Measurements from ENCODE around the gene PTPN5. TPM values are rescaled to one million over a fixed set of nuclear protein-coding genes. Genes with fewer than 3 reads are reported as not detected.
A peak's percentile ranks its signal among the peaks of the same experiment; 100 is the strongest.

PTPN5 gene
- polyA plus RNA-seq, 1 donor, result 1.2 TPM

DNA sequence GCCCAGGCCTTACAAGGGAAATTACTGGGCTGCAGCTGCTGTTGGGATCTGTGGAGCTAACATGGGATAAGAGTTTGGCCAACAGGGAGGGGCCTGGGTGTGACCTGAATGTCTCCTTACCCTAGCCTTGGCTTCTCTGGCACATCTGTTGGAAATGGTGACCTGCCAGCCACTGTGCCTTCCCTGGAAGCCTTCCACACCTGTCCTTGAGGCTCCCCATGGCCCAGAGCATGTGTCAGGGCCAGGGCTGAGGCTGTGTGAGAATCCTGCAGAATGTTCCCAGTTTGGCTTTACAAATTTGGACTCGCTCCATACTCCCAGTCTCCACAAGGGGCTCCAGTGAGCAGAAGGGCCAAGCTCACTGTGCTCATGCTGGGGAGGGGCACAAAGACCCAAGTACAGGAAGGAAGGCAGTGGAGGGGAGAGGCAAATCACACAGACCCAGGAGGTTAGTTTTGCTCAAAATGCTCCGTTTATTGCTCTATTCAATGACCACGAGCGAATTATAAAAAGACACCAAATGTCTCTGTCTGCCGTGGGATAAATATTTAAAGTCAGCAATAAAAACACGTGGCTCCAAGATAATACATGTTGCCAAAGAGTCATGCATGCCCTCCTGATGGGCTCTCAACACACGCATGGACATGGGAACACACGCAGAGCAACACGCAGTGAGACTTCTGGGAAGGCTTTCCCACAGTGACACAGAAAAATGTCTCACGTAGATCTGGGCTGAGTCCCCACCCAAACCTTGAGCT is 63.9 kb downstream of the PTPN5 start:
- Histone ChIP-seq H3K27me3 (ENCODE audit: control insufficient read depth, insufficient read depth, low read length) (no peaks in the 10 kb centered on the region), H3K27ac (ENCODE audit: low read length) (no peak overlapping the region), H3K4me3 (ENCODE audit: low read length) (no peak overlapping the region), H3K9me3 (ENCODE audit: control insufficient read depth, low read depth, low read length) (no peaks in the 10 kb centered on the region), H3K4me1 (ENCODE audit: control insufficient read depth, insufficient read depth, low read length) (no peaks in the 10 kb centered on the region), H3K36me3 (ENCODE audit: control insufficient read depth, insufficient read depth, low read length) (no peaks in the 10 kb centered on the region)
- 25% methylated on average over 4 of the region's 10 CpGs for WGBS (ENCODE audit: insufficient coverage, low lambda C conversion rate)
- peak in 1 of 2 donors; percentile 22 for DNase-seq

DNA sequence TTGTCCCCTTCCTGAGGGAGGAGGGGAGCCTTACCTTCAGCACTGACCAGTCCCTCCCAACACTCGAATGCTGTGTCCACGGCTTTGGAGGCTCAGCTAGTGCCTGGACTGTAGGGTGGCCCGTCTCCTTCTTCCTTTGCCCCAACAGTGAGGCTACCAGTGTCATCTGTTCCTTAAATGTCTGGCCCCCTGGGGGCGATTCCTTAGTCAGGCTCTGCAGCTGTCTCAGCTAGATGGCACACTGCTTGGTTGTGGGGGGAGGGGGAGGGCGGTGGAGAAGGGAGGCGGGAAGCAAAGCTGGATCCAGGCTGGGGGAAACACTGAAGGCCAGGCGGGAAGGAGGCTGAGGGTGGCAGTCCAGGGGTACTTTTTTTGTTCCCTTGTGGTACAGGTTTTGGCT is 65.6 kb downstream of the PTPN5 start, which contains the start of gene IGSF22:
TSS of gene IGSF22 (minus strand) at position 149 of the 400 bp plus-strand sequence. CDS start 1,952 bp downstream, outside the sequence.
- DNase-seq, result no peak
- Histone ChIP-seq H3K4me1 (ENCODE audit: control insufficient read depth, insufficient read depth, low read length) (peaks cover 3% of the 10 kb centered on the region), H3K27me3 (ENCODE audit: control insufficient read depth, insufficient read depth, low read length) (no peaks in the 10 kb centered on the region), H3K4me3 (ENCODE audit: low read length) (no peak within 1 kb of the TSS), H3K27ac (ENCODE audit: low read length) (no peak within 1 kb of the TSS), H3K9me3 (ENCODE audit: control insufficient read depth, low read depth, low read length) (no peaks in the 10 kb centered on the region), H3K36me3 (ENCODE audit: control insufficient read depth, insufficient read depth, low read length) (no peaks in the 10 kb centered on the region)
- WGBS (ENCODE audit: insufficient coverage, low lambda C conversion rate), result no CpG with 5 or more reads among the region's 7 CpGs

DNA sequence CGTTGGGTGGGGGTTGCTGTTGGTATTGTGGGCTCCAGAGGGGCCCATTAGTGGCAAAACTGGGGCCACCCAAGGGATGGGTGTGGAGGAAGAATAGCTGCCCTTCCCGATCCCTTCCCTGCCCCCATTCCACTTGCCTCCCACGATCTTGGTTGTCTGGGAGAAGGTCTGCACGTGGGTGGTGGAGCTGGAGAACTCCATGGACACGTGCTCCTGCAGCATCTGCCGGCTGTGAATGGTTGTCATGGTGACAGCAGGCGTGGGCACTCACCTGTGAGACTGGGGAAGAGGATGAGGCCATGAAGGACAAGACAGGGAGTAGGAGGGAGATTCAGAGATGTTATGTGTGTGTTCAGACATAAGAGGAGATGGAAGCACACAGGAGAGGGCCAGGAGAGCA is 67.6 kb downstream of the PTPN5 start:
- 40% methylated on average over 1 of the region's 7 CpGs for WGBS (ENCODE audit: insufficient coverage, low lambda C conversion rate)
- H3K9me3 ChIP-seq (ENCODE audit: control insufficient read depth, low read depth, low read length), result no peaks in the 10 kb centered on the region
- no peaks in the 10 kb centered on the region for H3K36me3 ChIP-seq (ENCODE audit: control insufficient read depth, insufficient read depth, low read length)

GRCh38 chr11:18722293-18722637 is 69.3 kb downstream of the PTPN5 start:
- Histone ChIP-seq H3K36me3 (ENCODE audit: control insufficient read depth, insufficient read depth, low read length) (no peaks in the 10 kb centered on the region), H3K27me3 (ENCODE audit: control insufficient read depth, insufficient read depth, low read length) (no peaks in the 10 kb centered on the region), H3K27ac (ENCODE audit: low read length) (no peak overlapping the region), H3K9me3 (ENCODE audit: control insufficient read depth, low read depth, low read length) (no peaks in the 10 kb centered on the region), H3K4me1 (ENCODE audit: control insufficient read depth, insufficient read depth, low read length) (peaks cover 13% of the 10 kb centered on the region), H3K4me3 (ENCODE audit: low read length) (no peak overlapping the region)
- DNase-seq, result no peak
- WGBS (ENCODE audit: insufficient coverage, low lambda C conversion rate), result 50% methylated on average over 1 of the region's 1 CpG

More for the DNA sequence above, 67.6 kb downstream of the PTPN5 start:
- Histone ChIP-seq H3K27ac (ENCODE audit: low read length) (no peak overlapping the region), H3K4me3 (ENCODE audit: low read length) (no peak overlapping the region), H3K27me3 (ENCODE audit: control insufficient read depth, insufficient read depth, low read length) (no peaks in the 10 kb centered on the region), H3K4me1 (ENCODE audit: control insufficient read depth, insufficient read depth, low read length) (peaks cover 13% of the 10 kb centered on the region)
- DNase-seq, result no peak

DNA sequence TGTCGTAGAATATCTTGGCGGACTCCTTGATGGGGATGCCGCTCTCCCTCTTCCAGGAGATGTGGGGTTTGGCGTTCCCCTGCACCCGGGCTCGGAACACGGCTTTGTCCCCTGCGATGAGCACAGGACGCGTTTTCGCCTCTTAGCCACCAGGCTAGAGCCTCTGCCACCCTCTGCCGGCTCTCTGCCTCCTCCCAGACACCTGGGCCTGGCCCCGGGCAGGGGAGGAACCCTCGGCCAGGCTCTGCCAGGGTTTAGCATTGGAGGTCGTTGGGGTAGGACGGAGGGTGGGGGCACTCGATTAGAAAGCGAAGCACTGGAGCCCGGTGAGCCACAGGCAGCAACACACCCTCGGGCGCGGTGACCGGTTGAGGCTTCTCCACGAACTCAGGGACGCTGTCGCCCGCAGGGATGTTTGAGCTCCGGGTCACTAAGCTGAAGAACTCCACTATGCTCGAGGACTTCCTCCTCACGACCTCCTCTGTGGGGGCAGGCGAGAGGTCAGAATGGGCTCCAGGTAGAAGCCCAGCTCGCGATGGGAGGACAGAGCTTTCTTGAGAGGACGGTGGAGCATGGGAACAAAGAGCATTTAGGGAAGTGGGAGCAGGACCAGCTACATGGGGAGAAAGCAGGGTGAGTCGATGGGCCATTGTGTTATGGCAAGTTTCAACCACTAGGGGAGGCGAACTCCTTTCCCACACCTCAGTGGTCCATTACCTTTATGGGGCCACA is 69.9 kb downstream of the PTPN5 start:
- DNase-seq, result peak; percentile 33 to 61
- Histone ChIP-seq H3K27me3 (ENCODE audit: control insufficient read depth, insufficient read depth, low read length) (no peaks in the 10 kb centered on the region), H3K36me3 (ENCODE audit: control insufficient read depth, insufficient read depth, low read length) (no peaks in the 10 kb centered on the region), H3K9me3 (ENCODE audit: control insufficient read depth, low read depth, low read length) (no peaks in the 10 kb centered on the region), H3K27ac (ENCODE audit: low read length) (no peak overlapping the region), H3K4me1 (ENCODE audit: control insufficient read depth, insufficient read depth, low read length) (peaks cover 13% of the 10 kb centered on the region), H3K4me3 (ENCODE audit: low read length) (peak overlapping the region; percentile 41)
- WGBS (ENCODE audit: insufficient coverage, low lambda C conversion rate), result 0% methylated on average over 2 of the region's 36 CpGs

DNA sequence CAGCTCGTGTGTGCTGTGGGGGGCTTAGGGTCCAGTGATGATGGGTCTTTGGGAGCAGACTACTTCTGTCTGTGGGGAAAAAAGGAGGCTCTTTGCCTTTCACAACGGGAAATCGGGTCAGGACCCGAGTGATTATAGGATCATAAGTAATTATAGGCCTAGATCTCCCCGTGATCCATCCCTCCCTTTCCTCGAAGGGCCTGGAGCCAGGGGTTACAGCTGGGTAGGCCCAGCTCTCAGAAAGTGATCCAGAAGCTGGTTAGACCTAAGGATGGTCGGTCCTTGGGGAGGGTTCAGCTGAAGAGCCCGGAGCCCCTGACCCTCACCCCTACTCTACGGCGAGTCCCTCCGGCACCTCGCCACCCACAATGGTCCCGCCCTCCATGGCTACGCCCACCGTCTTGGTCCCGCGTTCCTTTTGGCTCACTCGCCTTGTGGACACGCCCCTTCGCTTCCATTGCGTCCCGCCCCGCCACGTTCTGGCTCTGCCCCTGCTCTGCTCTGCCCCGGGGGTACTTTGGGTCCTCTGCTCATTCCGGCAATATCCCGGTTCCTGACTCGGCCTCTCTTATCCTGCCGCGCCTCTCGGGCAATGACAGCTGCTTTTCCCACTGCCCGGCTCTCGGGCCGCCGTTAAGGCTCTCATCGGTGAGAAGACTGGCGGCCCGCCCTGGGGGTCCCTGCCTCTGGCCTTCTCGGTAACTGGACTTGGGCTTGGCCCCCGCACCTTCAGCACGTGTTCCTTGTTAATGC is 70.6 kb downstream of the PTPN5 start:
- WGBS (ENCODE audit: insufficient coverage, low lambda C conversion rate), result no CpG with 5 or more reads among the region's 41 CpGs
- H3K9me3 ChIP-seq (ENCODE audit: control insufficient read depth, low read depth, low read length), result no peaks in the 10 kb centered on the region

DNA sequence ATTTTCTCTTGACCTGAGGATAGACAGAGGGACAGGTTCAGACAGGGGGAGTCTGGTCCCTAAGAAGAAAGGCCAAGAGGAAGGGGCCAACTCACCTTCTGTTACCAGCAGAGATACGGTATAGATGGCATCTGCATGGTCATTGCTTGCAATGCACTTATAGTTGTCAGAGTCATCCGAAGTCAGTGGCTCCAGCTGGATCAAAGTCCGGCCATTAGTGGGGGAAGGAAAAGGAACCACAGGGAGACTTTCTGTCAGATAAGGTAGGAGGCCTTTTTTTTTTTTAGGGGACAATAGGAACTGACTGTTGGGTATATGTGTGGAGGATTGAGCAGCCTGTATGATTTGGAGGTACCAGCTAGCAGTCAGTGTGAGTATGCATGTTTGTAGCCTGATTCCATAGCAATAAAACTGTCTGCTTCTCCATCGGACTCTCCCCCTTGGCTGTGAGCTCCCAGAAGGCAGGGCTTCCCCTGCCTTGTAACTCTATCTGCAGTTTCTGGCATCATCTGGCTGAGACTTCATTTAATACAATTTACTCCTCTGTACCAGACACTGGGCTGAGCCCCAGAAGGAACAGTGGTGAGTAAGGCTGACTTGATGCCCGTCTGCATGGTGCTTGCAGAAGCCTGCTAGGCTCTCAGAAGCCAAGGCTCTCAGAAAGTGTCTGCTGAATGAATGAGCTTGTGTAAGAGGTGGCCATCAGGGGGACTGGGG is 71.3 kb downstream of the PTPN5 start:
- Histone ChIP-seq H3K4me3 (ENCODE audit: low read length) (no peak overlapping the region), H3K9me3 (ENCODE audit: control insufficient read depth, low read depth, low read length) (no peaks in the 10 kb centered on the region), H3K36me3 (ENCODE audit: control insufficient read depth, insufficient read depth, low read length) (no peaks in the 10 kb centered on the region), H3K27me3 (ENCODE audit: control insufficient read depth, insufficient read depth, low read length) (no peaks in the 10 kb centered on the region), H3K27ac (ENCODE audit: low read length) (peak overlapping the region; percentile 38), H3K4me1 (ENCODE audit: control insufficient read depth, insufficient read depth, low read length) (peaks cover 13% of the 10 kb centered on the region)
- peak; percentile 40 to 72 for DNase-seq
- no CpG with 5 or more reads among the region's 5 CpGs for WGBS (ENCODE audit: insufficient coverage, low lambda C conversion rate)

More for the DNA sequence above, 70.6 kb downstream of the PTPN5 start:
- no peaks in the 10 kb centered on the region for H3K27me3 ChIP-seq (ENCODE audit: control insufficient read depth, insufficient read depth, low read length)
- H3K4me1 ChIP-seq (ENCODE audit: control insufficient read depth, insufficient read depth, low read length), result peaks cover 13% of the 10 kb centered on the region
- peak overlapping the region; percentile 41 for H3K4me3 ChIP-seq (ENCODE audit: low read length)
- peak overlapping the region; percentile 38 for H3K27ac ChIP-seq (ENCODE audit: low read length)
- peak; percentile 68 to 78 for DNase-seq
- H3K36me3 ChIP-seq (ENCODE audit: control insufficient read depth, insufficient read depth, low read length), result no peaks in the 10 kb centered on the region

DNA sequence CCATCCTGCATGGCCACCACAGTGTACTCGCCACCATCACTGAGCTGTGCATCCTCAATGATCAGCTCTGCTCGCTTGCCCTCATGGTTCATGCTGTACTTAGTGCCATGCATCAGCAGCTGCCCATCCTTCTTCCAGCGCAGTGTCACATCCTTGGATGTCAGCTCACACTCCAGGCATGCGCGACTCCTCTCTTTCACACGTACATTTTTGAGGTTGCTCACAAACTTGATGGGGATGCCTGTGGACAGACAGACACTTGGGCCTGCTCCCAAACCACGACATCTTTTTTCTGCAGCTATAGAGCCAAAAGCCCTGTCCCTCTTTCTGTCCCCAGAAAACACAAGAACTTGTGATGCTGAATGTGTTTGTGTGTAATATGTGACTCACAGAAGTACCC is 76.1 kb downstream of the PTPN5 start:
- Histone ChIP-seq H3K9me3 (ENCODE audit: control insufficient read depth, low read depth, low read length) (no peaks in the 10 kb centered on the region), H3K27me3 (ENCODE audit: control insufficient read depth, insufficient read depth, low read length) (no peaks in the 10 kb centered on the region), H3K4me1 (ENCODE audit: control insufficient read depth, insufficient read depth, low read length) (peaks cover 6% of the 10 kb centered on the region), H3K4me3 (ENCODE audit: low read length) (no peak overlapping the region), H3K27ac (ENCODE audit: low read length) (no peak overlapping the region), H3K36me3 (ENCODE audit: control insufficient read depth, insufficient read depth, low read length) (no peaks in the 10 kb centered on the region)
- DNase-seq, result no peak
- WGBS (ENCODE audit: insufficient coverage, low lambda C conversion rate), result no CpG with 5 or more reads among the region's 7 CpGs

DNA sequence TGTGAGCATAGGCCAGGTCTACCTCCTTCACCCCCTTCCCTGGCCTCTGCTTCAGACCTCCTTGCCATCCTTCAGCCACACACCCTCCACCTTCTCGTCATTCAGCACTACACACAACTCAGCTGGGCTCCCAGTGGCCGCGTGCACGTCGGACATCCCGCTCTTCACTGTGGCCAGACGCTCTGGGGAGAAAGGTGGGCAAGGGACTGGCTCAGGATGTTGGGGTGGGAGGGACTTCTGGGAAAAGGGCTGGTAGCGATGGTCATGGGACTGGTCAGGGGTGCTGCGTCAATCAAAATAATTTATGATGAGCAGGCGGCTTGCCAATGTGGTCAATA is 77.2 kb downstream of the PTPN5 start:
- Histone ChIP-seq H3K9me3 (ENCODE audit: control insufficient read depth, low read depth, low read length) (no peaks in the 10 kb centered on the region), H3K27me3 (ENCODE audit: control insufficient read depth, insufficient read depth, low read length) (no peaks in the 10 kb centered on the region), H3K36me3 (ENCODE audit: control insufficient read depth, insufficient read depth, low read length) (no peaks in the 10 kb centered on the region), H3K27ac (ENCODE audit: low read length) (no peak overlapping the region), H3K4me1 (ENCODE audit: control insufficient read depth, insufficient read depth, low read length) (no peaks in the 10 kb centered on the region), H3K4me3 (ENCODE audit: low read length) (no peak overlapping the region)
- 100% methylated on average over 1 of the region's 10 CpGs for WGBS (ENCODE audit: insufficient coverage, low lambda C conversion rate)
- DNase-seq, result no peak
